Right lung (tissue), 5 donors: ENCODE results near the gene SRGAP2B. TPM values are rescaled to one million over a fixed set of nuclear protein-coding genes. Genes with fewer than 3 reads are reported as not detected.
"Not testable (repeated sequence)": the region's sequence is repeated elsewhere in the genome, so short reads cannot be mapped to it uniquely, and the experiment has no call there.

ENCODE experiments used
- DNase-seq, 2 donors: peaks; one replicate each; pipeline ENCODE4 v3.0.0-alpha.2; 2013
- polyA plus RNA-seq, 5 donors: library from polyadenylated mRNA; unstranded; fragments of 120-200 nt; gene quantifications; one replicate each; pipeline versions ENCODE4 v1.2.1 to v1.2.3, GENCODE V29; 2013; ENCODE audit warnings: inconsistent platforms in 1 of 5, low replicate concordance in 1 of 5; ENCODE audit not compliant: insufficient read length in 5 of 5, insufficient read depth in 1 of 5

The SRGAP2B gene
- polyA plus RNA-seq, 5 donors, result 18.4 to 35.5 (median 29.0) TPM

DNA sequence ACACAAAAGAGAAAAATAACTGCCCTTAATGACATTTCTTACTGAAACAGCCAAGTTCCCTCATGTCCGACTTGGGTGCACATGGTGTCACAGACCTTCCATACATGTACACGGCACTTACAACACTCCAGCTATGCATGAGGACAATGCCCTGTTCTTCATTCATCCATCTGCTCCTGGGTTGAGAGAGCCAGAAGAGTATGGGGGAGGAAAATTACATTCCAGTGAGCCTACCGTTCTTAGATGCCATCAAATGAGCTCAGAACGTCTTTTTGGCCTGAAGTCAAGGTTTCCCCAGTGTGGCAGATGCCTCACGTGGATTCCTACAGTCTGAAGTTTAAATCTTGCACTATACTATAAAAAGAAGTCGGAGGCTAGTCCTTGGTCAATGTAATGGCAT is 194.3 kb downstream of the SRGAP2B start:
- not testable (repeated sequence) for DNase-seq

DNA sequence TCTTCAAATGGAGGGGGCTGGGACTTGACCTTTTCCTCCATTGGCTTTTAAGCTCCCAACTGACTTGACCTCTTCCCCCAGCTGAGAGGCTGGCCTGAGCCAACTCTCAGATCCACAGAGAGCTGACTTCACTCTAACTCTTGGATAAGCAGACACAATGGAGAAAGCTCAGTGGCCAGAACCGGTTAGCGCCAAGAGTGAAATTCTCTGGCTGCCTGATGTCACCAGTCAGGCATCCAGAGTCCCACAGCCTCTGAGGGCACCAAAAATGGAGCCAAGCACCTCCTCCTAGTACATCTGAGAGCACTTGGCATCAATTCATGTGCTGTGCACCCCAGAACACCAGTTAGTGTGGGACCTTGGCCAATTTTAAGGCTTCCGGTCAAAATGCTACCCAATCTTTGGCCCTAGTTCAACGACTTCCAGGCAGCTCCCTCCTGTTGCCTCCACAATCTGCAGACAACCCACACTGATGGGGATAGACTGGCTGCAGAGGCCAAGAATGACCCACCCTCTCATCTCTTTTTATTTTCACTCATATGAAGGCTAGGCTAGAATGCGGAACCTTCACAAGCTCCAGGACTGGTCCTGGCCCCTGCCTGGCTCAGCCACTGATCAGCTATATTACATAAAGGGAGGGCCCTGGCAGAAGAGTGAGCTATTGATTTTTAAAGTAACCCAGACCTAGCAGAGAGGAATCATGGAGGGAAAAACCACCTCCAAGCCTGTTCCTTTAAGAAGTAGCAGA is 200.5 kb downstream of the SRGAP2B start:
- not testable (repeated sequence) for DNase-seq

DNA sequence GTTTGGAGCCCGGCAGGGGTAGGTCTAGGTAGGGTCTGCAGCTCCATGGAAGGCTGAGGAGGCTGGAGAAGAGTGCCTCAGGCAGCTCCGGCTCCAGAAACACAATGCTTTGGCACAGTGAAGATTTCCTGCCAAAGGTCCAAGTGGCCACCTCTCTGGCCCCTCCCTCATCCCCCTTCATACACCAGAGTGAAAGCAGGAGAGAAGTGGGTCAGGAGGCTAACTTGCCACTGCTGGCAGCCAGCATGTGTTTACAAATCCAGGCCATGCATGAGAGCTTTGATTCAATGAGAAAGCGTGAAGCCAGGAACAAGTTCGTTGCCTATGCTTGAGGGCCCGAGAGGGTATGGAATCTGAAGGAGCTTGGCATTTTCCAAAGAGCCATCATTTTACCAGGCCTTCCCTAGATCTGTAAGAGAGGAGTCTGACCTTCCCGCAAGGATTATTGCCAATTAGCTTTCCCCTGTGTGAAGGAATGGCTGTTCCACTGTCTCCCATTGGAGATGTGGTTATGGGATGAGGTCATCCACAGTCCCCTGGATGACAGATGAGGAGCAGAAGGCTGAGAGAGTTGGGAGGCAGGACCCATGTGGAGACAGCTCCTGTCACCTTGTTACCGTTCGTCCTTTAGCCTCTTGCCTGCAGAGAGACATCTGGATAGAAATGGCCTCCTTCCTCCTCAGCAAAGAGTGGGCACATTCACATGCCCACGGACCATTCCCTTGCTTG is 201.3 kb downstream of the SRGAP2B start:
- not testable (repeated sequence) for DNase-seq

DNA sequence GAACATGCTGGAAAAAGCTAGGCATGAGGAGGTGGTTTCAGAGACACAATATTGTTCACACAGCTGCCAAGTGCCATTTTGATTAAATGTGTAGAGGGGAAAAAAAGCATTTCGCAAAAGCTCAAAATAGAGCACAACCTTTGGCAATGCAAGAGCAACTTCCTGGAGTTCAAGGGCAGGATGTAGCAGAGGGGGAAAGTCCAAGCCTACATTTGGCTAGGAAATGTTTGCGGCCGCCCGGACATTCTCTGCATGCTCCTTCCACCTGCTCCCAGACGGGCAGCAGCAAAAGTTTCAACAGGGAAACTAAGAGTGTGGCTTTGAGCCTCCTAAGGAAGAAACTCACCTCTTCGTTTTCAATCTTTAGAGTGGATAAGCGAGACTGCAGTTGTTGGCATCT is 202.1 kb downstream of the SRGAP2B start:
- DNase-seq, result not testable (repeated sequence)

DNA sequence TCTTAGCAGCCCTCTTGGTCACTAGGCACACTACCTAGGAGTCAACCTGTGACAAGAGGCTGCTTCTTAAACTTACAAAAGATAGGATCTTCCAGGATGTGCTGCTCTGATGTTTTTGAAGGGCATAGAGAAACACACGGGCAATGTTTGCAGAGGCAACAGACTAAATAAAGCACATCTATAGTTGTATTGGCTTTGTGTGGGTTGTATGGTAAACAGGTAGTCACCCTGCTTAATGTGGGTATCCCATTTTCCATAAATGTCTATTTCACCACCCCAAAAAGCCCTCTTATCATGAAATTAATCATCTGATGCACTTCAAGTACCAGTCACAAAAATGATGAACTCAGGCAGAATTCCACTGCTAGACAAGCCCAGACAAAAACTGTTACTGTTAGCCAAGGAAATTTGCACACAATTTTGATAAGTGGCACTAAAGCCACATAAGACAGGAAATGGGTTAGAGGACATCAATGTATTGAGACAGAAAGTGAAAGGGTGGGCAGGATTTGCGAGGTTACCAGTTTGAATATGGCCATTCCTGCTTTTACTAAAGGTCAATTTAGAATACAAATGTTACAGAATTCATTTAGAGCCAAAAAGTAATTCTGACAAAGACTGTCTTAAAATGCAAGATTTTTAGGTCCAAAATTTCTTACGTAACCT is 205.5 kb downstream of the SRGAP2B start:
- not testable (repeated sequence) for DNase-seq

DNA sequence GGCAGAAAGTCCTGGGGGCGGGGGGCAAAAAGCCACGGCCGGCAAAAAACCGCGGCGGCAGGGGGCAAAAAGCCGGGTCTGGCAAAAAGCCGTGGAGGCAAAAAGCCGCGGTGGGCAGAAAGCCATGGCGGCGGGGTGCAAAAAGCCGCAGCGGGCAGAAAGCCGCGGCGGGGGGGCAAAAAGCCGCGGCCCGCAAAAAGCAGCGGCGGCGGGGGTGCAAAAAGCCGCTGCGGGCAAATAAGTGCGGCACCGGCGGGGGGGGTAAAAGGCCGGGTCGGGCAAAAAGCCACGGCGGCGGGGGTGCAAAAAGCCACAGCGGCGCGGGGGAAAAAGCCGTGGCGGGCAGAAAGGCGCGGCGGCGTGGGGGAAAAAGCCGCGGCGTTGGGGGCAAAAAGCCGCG is 212.1 kb downstream of the SRGAP2B start:
- DNase-seq, result peak in 1 of 2 donors; percentile 1

DNA sequence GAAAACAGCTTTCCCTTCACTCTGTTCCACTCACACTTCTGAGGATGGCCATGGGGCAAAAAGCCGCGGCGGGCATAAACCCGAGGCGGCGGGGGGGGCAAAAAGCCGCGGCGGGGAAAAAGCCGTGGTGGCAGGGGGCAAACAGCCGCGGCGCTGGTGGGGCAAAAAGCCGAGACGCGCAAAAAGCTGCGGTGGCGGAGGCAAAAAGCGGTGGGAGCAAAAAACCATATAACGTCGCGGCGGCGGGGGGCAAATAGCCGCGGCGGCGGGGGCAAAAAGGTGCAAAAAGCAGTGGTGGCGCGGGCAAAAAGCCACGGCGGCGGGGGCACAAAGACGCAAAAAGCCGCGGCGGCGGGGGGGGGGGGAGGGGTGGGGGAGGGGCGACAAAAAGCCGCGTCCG is 212.8 kb downstream of the SRGAP2B start:
- not testable (repeated sequence) for DNase-seq

DNA sequence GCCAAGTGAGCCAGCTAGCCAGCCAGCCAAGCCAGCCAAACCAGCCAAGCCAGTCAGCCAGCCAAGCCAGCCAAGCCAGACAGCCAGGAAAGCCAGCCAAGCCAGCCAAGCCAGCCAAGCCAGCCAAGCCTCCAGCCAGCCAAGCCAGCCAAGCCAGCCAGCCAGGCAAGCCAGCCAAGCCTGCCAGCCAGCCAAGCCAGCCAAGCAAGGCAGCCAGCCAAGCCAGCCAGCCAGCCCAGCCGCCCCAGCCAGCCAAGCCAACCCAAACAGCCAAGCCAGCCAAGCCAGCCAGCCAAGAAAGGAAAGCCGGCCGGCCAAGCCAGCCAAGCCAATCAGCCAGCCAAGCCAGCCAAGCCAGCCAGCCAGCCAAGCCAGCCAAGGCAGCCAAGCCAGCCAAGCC is 236.5 kb downstream of the SRGAP2B start:
- not testable (repeated sequence) for DNase-seq

Other genes starting within 250 kb of the SRGAP2B start
- gene FAM72D, start 646 bp upstream of the SRGAP2B start, polyA plus RNA-seq, result 1 to 10 TPM; 1.7 to 4.8 (median 2.5) TPM
- gene PPIAL4D, start 146.8 kb upstream of the SRGAP2B start, polyA plus RNA-seq, result not detected